Osteoblast (primary cell): Measurements from ENCODE around the gene CLEC16A. TPM values are rescaled to one million over a fixed set of nuclear protein-coding genes. Genes with fewer than 3 reads are reported as not detected.
A peak's percentile ranks its signal among the peaks of the same experiment; 100 is the strongest.

ENCODE experiments used
- DNase-seq: peaks from one replicate; pipeline ENCODE4 v3.0.0; 2011; ENCODE audit warnings: low spot score, mixed read lengths; ENCODE audit not compliant: insufficient read length; ENCODE audit errors: missing footprints
- H2AFZ ChIP-seq: 2 replicates; pipeline ENCODE4 v1.6.0; 2011; ENCODE audit warnings: mild to moderate bottlenecking, low read length
- H3K27ac ChIP-seq: 2 replicates; pipeline ENCODE4 v1.5.1; 2011; ENCODE audit warnings: mild to moderate bottlenecking, low read depth, low read length, moderate library complexity
- H3K27me3 ChIP-seq: 2 replicates; pipeline ENCODE4 v1.6.0; 2012; ENCODE audit warnings: mild to moderate bottlenecking, control low read depth, inconsistent platforms, low read length, moderate library complexity; ENCODE audit not compliant: insufficient read depth
- H3K36me3 ChIP-seq: 2 replicates; pipeline ENCODE4 v1.5.1; 2011; ENCODE audit warnings: mild to moderate bottlenecking, low read length, control low read depth, moderate library complexity; ENCODE audit not compliant: insufficient read depth
- H3K4me1 ChIP-seq: 2 replicates; pipeline ENCODE4 v1.5.1; 2011; ENCODE audit warnings: mild to moderate bottlenecking, low read length, control low read depth, moderate library complexity; ENCODE audit not compliant: insufficient read depth
- H3K4me2 ChIP-seq: 2 replicates; pipeline ENCODE4 v1.6.0; 2011; ENCODE audit warnings: mild to moderate bottlenecking, low read length; ENCODE audit not compliant: insufficient read depth
- H3K4me3 ChIP-seq: fragments of 200-600 bp; sonication (generic); 3 replicates; pipeline ENCODE4 v1.5.1; 2012; ENCODE audit warnings: mild to moderate bottlenecking, low read length, inconsistent platforms; ENCODE audit not compliant: insufficient read depth
- H3K79me2 ChIP-seq: 2 replicates; pipeline ENCODE4 v1.6.0; 2012; ENCODE audit warnings: mild to moderate bottlenecking, low read length, control low read depth, inconsistent platforms; ENCODE audit not compliant: insufficient read depth
- H3K9me3 ChIP-seq: 2 replicates; pipeline ENCODE4 v1.5.1; 2011; ENCODE audit warnings: low read depth, low read length, control low read depth
- H4K20me1 ChIP-seq: 2 replicates; pipeline ENCODE4 v1.6.0; 2012; ENCODE audit warnings: mild to moderate bottlenecking, low read length, control low read depth; ENCODE audit not compliant: insufficient read depth
- total RNA-seq: library from RNA; depleted of rRNA; stranded (reverse); fragments of >200 nt; gene quantifications from 2 replicates; pipeline ENCODE4 v1.2.3, GENCODE V29; 2012
- TF ChIP-seq, protein P1 (sequence below): IDR thresholded peaks from 2 replicates; pipeline ENCODE4 v1.5.1; 2011; ENCODE audit warnings: mild to moderate bottlenecking, low read depth, low read length, moderate library complexity; ENCODE audit errors: extremely low read depth

The CLEC16A gene
- total RNA-seq, 1 donor = 25.7 TPM

DNA sequence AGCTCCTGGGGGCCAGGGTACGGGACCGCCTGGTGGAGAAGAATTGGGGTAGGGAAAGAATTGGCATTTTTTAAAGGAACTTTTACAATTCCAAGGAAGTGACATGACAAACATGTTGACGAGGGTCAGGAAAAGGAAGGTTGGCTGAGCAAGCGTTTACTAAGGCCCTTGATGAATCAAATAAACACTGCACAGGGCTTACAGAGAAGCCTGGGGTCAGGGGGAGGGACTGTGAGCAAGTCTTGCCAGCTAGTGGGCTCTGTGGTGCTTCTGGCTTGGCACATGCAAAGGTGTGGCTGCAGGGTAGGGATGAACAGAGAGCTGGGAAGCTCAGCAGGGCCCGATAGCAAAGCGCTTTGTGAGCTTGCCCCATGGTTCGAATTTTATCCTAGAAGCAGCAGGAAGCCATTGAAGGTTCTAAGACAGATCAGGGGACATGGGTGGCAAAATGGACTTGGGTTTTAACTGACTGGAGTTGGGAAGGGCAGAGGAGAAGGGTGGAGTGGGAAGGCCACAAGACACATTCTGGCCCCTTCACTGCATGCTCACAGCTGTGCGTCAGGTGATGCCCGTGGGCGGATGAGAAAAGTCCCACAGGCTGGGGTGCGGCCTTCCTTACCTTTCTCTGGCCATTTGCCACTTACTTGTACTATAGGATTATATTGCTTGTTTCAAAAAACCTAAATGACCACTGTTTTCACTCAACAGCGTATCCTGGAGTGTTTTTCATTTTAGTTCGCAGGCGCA, 193.8 kb downstream of the CLEC16A start:
- Histone ChIP-seq H3K36me3 (no peaks in the 10 kb centered on the region), H3K4me3 (no peak overlapping the region), H3K79me2 (no peaks in the 10 kb centered on the region), H4K20me1 (peaks cover 7% of the 10 kb centered on the region), H3K27me3 (no peaks in the 10 kb centered on the region), H3K9me3 (no peaks in the 10 kb centered on the region), H2AFZ (no peak overlapping the region), H3K4me1 (peaks cover 58% of the 10 kb centered on the region), H3K4me2 (no peak overlapping the region), H3K27ac (no peak overlapping the region)
- DNase-seq = no peak
- TF ChIP-seq, protein P1, sequence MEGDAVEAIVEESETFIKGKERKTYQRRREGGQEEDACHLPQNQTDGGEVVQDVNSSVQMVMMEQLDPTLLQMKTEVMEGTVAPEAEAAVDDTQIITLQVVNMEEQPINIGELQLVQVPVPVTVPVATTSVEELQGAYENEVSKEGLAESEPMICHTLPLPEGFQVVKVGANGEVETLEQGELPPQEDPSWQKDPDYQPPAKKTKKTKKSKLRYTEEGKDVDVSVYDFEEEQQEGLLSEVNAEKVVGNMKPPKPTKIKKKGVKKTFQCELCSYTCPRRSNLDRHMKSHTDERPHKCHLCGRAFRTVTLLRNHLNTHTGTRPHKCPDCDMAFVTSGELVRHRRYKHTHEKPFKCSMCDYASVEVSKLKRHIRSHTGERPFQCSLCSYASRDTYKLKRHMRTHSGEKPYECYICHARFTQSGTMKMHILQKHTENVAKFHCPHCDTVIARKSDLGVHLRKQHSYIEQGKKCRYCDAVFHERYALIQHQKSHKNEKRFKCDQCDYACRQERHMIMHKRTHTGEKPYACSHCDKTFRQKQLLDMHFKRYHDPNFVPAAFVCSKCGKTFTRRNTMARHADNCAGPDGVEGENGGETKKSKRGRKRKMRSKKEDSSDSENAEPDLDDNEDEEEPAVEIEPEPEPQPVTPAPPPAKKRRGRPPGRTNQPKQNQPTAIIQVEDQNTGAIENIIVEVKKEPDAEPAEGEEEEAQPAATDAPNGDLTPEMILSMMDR = no peak

DNA sequence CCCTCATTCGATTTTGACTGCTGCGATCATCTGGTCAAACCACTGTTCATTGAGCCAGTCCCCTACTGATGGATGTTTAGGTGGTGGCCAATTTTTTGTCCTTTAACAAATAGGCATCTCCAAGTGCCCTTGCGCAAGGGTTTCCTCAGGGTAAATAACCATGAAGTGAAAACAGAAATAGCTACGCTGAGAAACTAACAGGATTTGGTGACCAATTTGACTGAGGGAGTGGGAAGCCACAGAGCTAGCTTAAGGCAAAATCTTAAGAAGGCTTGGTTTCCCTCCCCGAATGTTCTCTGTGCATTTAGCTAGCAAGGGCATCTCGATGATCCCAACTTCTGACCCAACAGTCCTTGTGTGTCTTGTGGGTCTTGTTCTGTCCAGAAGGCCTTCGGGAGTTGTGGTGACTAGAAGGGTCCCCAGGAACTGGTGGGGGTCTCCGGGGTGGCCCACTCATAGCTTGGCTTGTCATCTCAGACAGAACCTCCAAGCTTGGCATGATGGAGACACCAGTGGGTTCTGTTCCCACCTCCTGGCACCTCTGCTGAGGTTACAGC, 194.5 kb downstream of the CLEC16A start:
- Histone ChIP-seq H3K27ac (no peak overlapping the region), H3K36me3 (no peaks in the 10 kb centered on the region), H3K9me3 (no peaks in the 10 kb centered on the region), H3K4me1 (peaks cover 51% of the 10 kb centered on the region), H2AFZ (no peak overlapping the region), H3K79me2 (no peaks in the 10 kb centered on the region), H3K4me3 (no peak overlapping the region), H3K4me2 (peak overlapping the region; percentile 43), H3K27me3 (no peaks in the 10 kb centered on the region), H4K20me1 (peaks cover 7% of the 10 kb centered on the region)
- TF ChIP-seq, protein P1 = no peak
- DNase-seq = no peak

DNA sequence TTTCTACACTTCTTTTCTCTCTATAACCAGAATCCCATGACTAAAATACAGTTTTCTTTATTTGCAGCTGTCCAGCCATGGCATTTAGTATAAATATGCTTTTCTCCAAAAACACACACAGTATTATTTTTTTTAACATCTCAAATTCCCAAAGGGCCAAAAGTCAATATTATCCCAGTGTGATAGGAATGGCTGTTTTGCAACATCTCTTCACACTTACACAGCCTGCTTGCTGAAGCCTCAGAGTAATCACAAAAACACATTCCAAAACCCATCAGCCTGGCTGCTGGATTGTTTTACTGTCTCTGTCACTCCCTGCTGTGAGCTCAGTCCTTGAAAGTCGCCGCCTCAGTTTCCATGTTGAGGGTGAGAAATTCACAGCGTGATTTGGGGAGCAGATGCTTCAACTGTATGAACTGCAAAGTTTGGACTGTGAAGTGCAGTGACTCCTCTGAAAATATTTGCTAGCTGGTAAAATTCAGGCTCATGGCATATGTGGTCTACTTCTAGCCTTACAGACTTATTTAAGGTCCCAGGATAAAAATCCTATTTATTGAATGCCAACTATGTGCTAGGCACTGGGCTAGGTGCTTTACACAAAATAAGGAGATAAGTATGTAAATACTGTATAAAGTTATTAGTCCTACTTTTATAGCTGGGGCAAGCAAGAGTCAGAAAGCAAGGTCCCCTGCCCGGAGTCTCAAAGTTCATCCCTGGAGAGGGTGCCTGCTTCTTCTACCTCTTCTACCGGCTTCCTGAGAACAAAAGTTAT, 195.1 kb downstream of the CLEC16A start:
- Histone ChIP-seq H3K36me3 (no peaks in the 10 kb centered on the region), H3K79me2 (no peaks in the 10 kb centered on the region), H3K4me3 (no peak overlapping the region), H2AFZ (no peak overlapping the region), H3K27ac (no peak overlapping the region), H3K4me1 (peaks cover 46% of the 10 kb centered on the region), H3K4me2 (peak overlapping the region; percentile 43), H3K9me3 (no peaks in the 10 kb centered on the region), H3K27me3 (no peaks in the 10 kb centered on the region), H4K20me1 (peaks cover 7% of the 10 kb centered on the region)
- peak; percentile 85 for DNase-seq
- TF ChIP-seq, protein P1 = no peak

DNA sequence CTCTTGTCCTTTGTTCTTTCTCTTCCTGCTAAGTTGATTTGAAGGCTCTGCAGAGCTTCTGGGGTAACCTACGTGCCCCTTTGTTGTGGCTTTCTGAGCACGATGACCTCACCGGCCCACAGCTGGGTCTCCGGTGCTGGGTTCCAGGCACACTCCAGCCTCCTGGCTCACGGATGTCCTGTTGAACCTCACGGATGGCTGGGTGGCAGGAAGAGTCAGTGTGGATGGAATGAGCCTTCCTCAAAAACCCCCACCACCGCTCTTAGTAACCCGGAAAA, 195.7 kb downstream of the CLEC16A start:
- peak overlapping the region; percentile 11 for H3K4me2 ChIP-seq
- no peak overlapping the region for H3K4me3 ChIP-seq
- H4K20me1 ChIP-seq = peaks cover 7% of the 10 kb centered on the region
- no peaks in the 10 kb centered on the region for H3K9me3 ChIP-seq
- TF ChIP-seq, protein P1 = no peak
- H3K36me3 ChIP-seq = no peaks in the 10 kb centered on the region
- DNase-seq = no peak
- H3K27me3 ChIP-seq = no peaks in the 10 kb centered on the region
- H3K27ac ChIP-seq = no peak overlapping the region
- no peak overlapping the region for H2AFZ ChIP-seq
- H3K79me2 ChIP-seq = no peaks in the 10 kb centered on the region
- peaks cover 45% of the 10 kb centered on the region for H3K4me1 ChIP-seq
